Measurements from ENCODE around the gene CD2BP2. TPM values are rescaled to one million over a fixed set of nuclear protein-coding genes. Genes with fewer than 3 reads are reported as not detected.
"Not testable (repeated sequence)": the region's sequence is repeated elsewhere in the genome, so short reads cannot be mapped to it uniquely, and the experiment has no call there.

Gene CD2BP2
- total RNA-seq, 2 experiments from 2014 or later: 39.1 to 41.7 TPM

- H3K27me3 Mint-ChIP-seq: no peaks in the 10 kb centered on the region
- H3K4me1 Mint-ChIP-seq (ENCODE audit: low read depth): peaks cover 11% of the 10 kb centered on the region
- CTCF ChIA-PET: interaction anchor here (1.2 kb wide), 1 partner anchor 69 kb away, joined by 3 read pairs; no protein-coding TSS in a partner anchor
- POLR2A ChIA-PET: interaction anchor here (0.7 kb wide), 1 partner anchor 30 kb away, joined by 3 read pairs; the partner anchor contains the start of gene TBC1D10B
- Histone ChIP-seq H3K4me1 (ENCODE audit: insufficient read depth, low read length) (peaks cover 15% of the 10 kb centered on the region), H3K9me3 (ENCODE audit: control insufficient read depth in 1 of 2, insufficient read depth in 1 of 2, low read length in 2 of 2) (no peaks in the 10 kb centered on the region), H3K36me3 (ENCODE audit: insufficient read depth, low read length) (no peaks in the 10 kb centered on the region), H3K4me3 (ENCODE audit: low read length) (no peak overlapping the region), H3K27ac (ENCODE audit: low read depth in 1 of 2, low read length in 2 of 2) (no peak overlapping the region), H3K27me3 (ENCODE audit: control insufficient read depth in 1 of 2, insufficient read depth in 2 of 2, low read length in 2 of 2) (no peaks in the 10 kb centered on the region)
- no peaks in the 10 kb centered on the region for H3K9me3 Mint-ChIP-seq
- H3K36me3 Mint-ChIP-seq (ENCODE audit: low read depth): no peaks in the 10 kb centered on the region
- intact Hi-C loops (cut with DNase I, micrococcal nuclease): no loop called here
- no peak overlapping the region for H3K4me3 Mint-ChIP-seq
- ATAC-seq (ENCODE audit: poor library complexity): peak; percentile 66
- DNase-seq: peak in 2 of 14 experiments; percentile 19 to 23
- TF ChIP-seq CTCF (IDR thresholded peaks at IDR 0.05): no peak
- H3K27ac Mint-ChIP-seq: peak overlapping the region; percentile 24
These were observed 14.5 kb downstream of the CD2BP2 start for GRCh38 chr16:30340621-30341020.

GRCh38 chr16:30338715-30339114, 16.4 kb downstream of the CD2BP2 start:
- H3K9me3 Mint-ChIP-seq; H3K9me3 ChIP-seq (ENCODE audit: control insufficient read depth in 1 of 2, insufficient read depth in 1 of 2, low read length in 2 of 2); H3K4me3 ChIP-seq (ENCODE audit: low read length); H3K36me3 Mint-ChIP-seq (ENCODE audit: low read depth); H3K27ac Mint-ChIP-seq; H3K36me3 ChIP-seq (ENCODE audit: insufficient read depth, low read length); ATAC-seq (ENCODE audit: poor library complexity); CTCF ChIA-PET; H3K27me3 Mint-ChIP-seq; H3K27me3 ChIP-seq (ENCODE audit: control insufficient read depth in 1 of 2, insufficient read depth in 2 of 2, low read length in 2 of 2); H3K27ac ChIP-seq (ENCODE audit: low read depth in 1 of 2, low read length in 2 of 2); DNase-seq; H3K4me3 Mint-ChIP-seq; POLR2A ChIA-PET: not testable (repeated sequence)
- intact Hi-C loops (cut with DNase I, micrococcal nuclease): loop anchor here in 1 of 2 experiments (5.0 to 10.0 kb wide), 2 partner anchors 34 to 426 kb away; partner anchors contain the start of genes CFAP119, MYL11, RNF40 and TBC1D10B
- H3K4me1 ChIP-seq (ENCODE audit: insufficient read depth, low read length): peaks cover 18% of the 10 kb centered on the region
- H3K4me1 Mint-ChIP-seq (ENCODE audit: low read depth): peaks cover 19% of the 10 kb centered on the region

- intact Hi-C loops (cut with DNase I, micrococcal nuclease): loop anchor here in 1 of 2 experiments (5.0 to 10.0 kb wide), 2 partner anchors 34 to 427 kb away; partner anchors contain the start of genes CFAP119, MYL11, RNF40 and TBC1D10B
- CTCF ChIA-PET, POLR2A ChIA-PET: not testable (repeated sequence)
These were observed 17.1 kb downstream of the CD2BP2 start for GRCh38 chr16:30337964-30338357.

GRCh38 chr16:30335598-30336474, 19.3 kb downstream of the CD2BP2 start:
- ChIA-PET POLR2A (interaction anchor here (0.6 to 2.4 kb wide), 14 partner anchors 19 to 270 kb away, joined by 3 to 17 read pairs (median 5); partner anchors contain the start of genes ALDOA, CD2BP2, CORO1A and SEPTIN1), CTCF (interaction anchor here (0.6 to 2.0 kb wide), 3 partner anchors 27 to 74 kb away, joined by 3 to 7 read pairs (median 3); partner anchors contain the start of gene TBC1D10B)
- DNase-seq: peak in 4 of 14 experiments; percentile 36 to 67 (median 56)
- peak overlapping the region; percentile 90 for H3K27ac Mint-ChIP-seq
- H3K4me1 Mint-ChIP-seq (ENCODE audit: low read depth): peaks cover 20% of the 10 kb centered on the region
- H3K9me3 Mint-ChIP-seq: no peaks in the 10 kb centered on the region
- no peaks in the 10 kb centered on the region for H3K27me3 Mint-ChIP-seq
- H3K27ac ChIP-seq (ENCODE audit: low read depth in 1 of 2, low read length in 2 of 2): peak overlapping the region in 1 of 2 donors; percentile 37
- H3K27me3 ChIP-seq (ENCODE audit: control insufficient read depth in 1 of 2, insufficient read depth in 2 of 2, low read length in 2 of 2): no peaks in the 10 kb centered on the region
- H3K4me1 ChIP-seq (ENCODE audit: insufficient read depth, low read length): peaks cover 17% of the 10 kb centered on the region
- no peak for TF ChIP-seq CTCF (IDR thresholded peaks at IDR 0.05)
- no peaks in the 10 kb centered on the region for H3K36me3 ChIP-seq (ENCODE audit: insufficient read depth, low read length)
- H3K36me3 Mint-ChIP-seq (ENCODE audit: low read depth): peaks cover 6% of the 10 kb centered on the region
- ATAC-seq (ENCODE audit: poor library complexity): no peak
- intact Hi-C loops (cut with DNase I, micrococcal nuclease): loop anchor here (1.0 to 10.0 kb wide), 4 partner anchors 19 to 429 kb away; partner anchors contain the start of genes CD2BP2 (in 2 of the 2), CFAP119 (in 1 of the 2), MYL11 (in 1 of the 2) and RNF40 (in 1 of the 2)
- peak overlapping the region; percentile 87 for H3K4me3 Mint-ChIP-seq
- H3K4me3 ChIP-seq (ENCODE audit: low read length): peak overlapping the region; percentile 58
- H3K9me3 ChIP-seq (ENCODE audit: control insufficient read depth in 1 of 2, insufficient read depth in 1 of 2, low read length in 2 of 2): no peaks in the 10 kb centered on the region

More at GRCh38 chr16:30337964-30338357, 17.1 kb downstream of the CD2BP2 start:
- not testable (repeated sequence) for H3K4me3 ChIP-seq (ENCODE audit: low read length); H3K27me3 ChIP-seq (ENCODE audit: control insufficient read depth in 1 of 2, insufficient read depth in 2 of 2, low read length in 2 of 2); DNase-seq; H3K27ac Mint-ChIP-seq; H3K27ac ChIP-seq (ENCODE audit: low read depth in 1 of 2, low read length in 2 of 2); H3K9me3 Mint-ChIP-seq; H3K36me3 ChIP-seq (ENCODE audit: insufficient read depth, low read length); ATAC-seq (ENCODE audit: poor library complexity); H3K27me3 Mint-ChIP-seq; H3K4me3 Mint-ChIP-seq; H3K9me3 ChIP-seq (ENCODE audit: control insufficient read depth in 1 of 2, insufficient read depth in 1 of 2, low read length in 2 of 2); H3K36me3 Mint-ChIP-seq (ENCODE audit: low read depth)
- H3K4me1 Mint-ChIP-seq (ENCODE audit: low read depth): peaks cover 19% of the 10 kb centered on the region
- peaks cover 18% of the 10 kb centered on the region for H3K4me1 ChIP-seq (ENCODE audit: insufficient read depth, low read length)

GRCh38 chr16:30335028-30335597, 20.0 kb downstream of the CD2BP2 start:
- not testable (repeated sequence) for H3K27me3 ChIP-seq (ENCODE audit: control insufficient read depth in 1 of 2, insufficient read depth in 2 of 2, low read length in 2 of 2); H3K36me3 Mint-ChIP-seq (ENCODE audit: low read depth); H3K9me3 ChIP-seq (ENCODE audit: control insufficient read depth in 1 of 2, insufficient read depth in 1 of 2, low read length in 2 of 2); H3K36me3 ChIP-seq (ENCODE audit: insufficient read depth, low read length); H3K27me3 Mint-ChIP-seq; H3K9me3 Mint-ChIP-seq
- Mint-ChIP-seq H3K4me3 (peak overlapping the region; percentile 87), H3K27ac (peak overlapping the region; percentile 90), H3K4me1 (ENCODE audit: low read depth) (peaks cover 20% of the 10 kb centered on the region)
- H3K4me3 ChIP-seq (ENCODE audit: low read length): peak overlapping the region; percentile 58
- intact Hi-C loops (cut with DNase I, micrococcal nuclease): loop anchor here (1.0 to 10.0 kb wide), 4 partner anchors 20 to 430 kb away; partner anchors contain the start of genes CD2BP2 (in 2 of the 2), CFAP119 (in 1 of the 2), MYL11 (in 1 of the 2) and RNF40 (in 1 of the 2)
- ATAC-seq (ENCODE audit: poor library complexity): peak; percentile 77
- peaks cover 13% of the 10 kb centered on the region for H3K4me1 ChIP-seq (ENCODE audit: insufficient read depth, low read length)
- H3K27ac ChIP-seq (ENCODE audit: low read depth in 1 of 2, low read length in 2 of 2): peak overlapping the region; percentile 37 to 53
- ChIA-PET CTCF (interaction anchor here (0.6 to 2.0 kb wide), 3 partner anchors 28 to 303 kb away, joined by 3 to 7 read pairs (median 3); no protein-coding TSS in a partner anchor), POLR2A (interaction anchor here (0.7 to 2.4 kb wide), 14 partner anchors 20 to 324 kb away, joined by 3 to 17 read pairs (median 5); partner anchors contain the start of genes ALDOA, CD2BP2, CORO1A and SEPTIN1)
- DNase-seq: peak; percentile 65 to 89 (median 80)
